Fibroblast of the conjunctiva (primary cell): ENCODE measurements around the gene ZMYND10.

ENCODE experiments used
- DNase-seq: peaks from one replicate; pipeline ENCODE4 v3.0.0-alpha.2; 2010; ENCODE audit warnings: low read depth

Gene ZMYND10

DNA sequence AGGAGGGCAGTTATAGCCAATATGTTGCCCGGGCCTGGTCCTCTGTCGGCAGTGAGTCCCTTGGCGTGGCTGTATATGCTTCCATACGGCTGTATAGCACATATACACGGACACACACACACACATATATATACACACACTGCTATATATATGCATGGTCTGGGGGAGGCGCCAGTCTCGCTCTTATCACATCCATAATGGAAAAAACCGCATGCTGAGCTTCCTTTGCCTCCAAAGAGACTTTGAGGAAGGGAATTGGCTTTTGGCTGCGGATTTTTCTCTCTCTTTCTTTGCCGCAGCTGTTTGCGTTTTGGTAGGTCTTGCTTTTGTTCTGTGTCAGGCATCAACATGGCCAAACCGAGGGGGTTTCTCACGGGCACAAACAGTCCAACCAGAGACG lies 25.1 kb upstream of the ZMYND10 start:
- DNase-seq: no peak

DNA sequence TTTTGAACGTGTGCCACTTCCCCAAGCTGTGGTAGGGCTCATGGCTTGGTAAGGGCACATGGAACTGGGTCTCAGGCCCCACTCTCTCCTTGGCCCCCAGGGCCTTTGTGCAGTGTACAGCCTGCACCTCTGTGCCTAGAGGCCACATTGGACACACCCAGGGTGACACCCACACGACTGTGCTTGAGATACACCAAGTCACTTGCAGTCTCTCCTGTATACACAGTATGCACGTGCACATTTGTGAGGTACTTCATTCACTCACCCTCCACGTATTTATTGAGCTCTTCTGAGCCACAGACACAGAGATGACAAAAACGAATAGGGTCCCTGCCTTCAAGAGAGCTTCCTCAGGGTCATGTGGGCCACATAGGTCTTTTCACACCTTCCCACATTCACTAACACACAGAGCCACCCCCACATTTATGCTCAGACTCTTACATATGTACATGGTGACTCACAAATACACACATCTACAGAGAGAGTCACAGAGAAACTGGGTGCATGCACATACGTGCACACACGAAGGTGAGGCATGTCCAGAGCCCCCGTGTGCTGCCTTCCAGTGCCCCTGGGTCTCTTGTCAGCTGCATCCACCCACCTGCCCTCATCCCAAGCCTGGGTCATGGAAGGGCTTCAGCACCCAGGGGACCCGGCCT lies 23.6 kb upstream of the ZMYND10 start:
- DNase-seq: no peak

DNA sequence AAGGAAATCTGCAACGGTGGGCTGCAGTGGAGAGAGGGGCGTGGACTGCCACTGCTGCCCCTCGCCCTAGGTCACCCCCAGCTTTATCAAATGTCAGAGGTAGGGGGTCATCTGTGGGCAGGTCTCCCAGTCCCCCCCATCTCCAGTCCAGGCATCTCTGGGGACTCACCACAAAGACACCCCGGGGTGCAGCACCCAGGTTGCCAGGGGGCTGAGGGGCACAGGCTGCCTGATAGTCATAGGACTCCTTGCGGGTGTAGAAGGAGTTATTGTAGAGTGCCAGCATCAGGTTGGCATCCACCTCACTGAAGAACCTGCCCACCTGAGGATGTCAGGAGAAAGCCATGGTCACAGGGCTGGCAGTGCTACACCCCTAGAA lies 20.3 kb upstream of the ZMYND10 start:
- no peak for DNase-seq

DNA sequence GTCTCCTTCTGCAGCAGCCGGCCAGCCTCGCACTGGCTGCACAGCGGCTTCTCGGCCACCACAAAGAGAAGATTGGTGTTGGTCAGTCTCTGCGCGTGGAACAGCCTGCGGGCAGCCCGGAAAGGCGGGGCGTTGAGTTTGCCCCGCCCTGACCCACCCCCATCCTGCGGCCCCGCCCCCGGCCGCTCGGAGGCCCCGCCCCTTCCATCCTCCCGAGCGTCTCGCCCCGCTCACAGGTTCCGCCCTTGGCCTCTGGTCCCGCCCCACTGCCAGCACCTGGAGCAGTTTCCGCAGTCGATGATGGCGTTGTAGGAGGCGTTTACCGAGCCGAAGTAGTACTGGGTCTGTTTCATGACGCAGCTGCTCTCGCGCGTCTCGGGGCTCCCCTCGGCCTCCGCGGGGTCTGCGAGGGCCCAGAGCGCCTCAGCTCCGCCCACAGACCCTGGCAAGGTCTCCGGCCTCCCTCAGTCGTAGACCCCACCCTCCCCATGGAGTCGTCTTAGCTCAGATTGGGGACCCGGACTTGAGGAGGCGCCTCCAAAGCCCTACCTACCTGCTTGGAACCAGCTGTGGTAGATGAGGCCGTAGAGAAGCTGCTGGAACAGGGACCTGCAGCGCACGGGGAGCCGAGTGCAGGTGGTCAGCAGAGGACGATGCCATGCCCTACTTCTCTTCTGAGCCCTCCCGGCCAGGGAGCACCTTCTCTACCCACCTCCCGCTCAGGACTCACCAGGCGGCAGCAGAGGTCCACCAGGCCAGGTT lies 19.7 kb upstream of the ZMYND10 start:
- DNase-seq: peak; percentile 22

DNA sequence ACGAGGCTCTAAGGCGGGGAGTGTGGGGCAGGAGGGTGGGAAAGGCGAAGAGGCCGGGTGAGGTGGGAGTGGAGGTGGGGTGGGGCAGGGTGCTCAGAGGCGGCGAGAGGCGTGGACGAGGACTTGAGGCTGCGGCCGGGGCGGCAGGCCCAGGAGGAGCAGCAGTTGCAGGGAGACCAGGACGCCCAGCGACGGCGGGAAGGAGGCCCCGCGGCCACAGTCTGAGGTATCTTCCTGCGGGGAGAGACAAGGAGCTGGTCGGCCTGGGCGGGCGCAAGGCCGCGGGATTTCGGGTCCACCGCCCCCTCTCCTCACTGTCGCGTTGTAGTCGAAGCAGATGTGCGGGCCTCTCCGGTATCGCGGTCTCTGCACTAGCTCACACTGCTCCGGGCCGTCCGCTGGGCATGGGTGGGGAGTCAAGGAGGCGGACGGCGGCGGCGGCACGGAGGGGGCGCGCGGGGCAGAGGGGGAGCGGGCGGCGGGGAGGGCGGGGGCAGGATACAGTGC lies 19.1 kb upstream of the ZMYND10 start:
- no peak for DNase-seq

DNA sequence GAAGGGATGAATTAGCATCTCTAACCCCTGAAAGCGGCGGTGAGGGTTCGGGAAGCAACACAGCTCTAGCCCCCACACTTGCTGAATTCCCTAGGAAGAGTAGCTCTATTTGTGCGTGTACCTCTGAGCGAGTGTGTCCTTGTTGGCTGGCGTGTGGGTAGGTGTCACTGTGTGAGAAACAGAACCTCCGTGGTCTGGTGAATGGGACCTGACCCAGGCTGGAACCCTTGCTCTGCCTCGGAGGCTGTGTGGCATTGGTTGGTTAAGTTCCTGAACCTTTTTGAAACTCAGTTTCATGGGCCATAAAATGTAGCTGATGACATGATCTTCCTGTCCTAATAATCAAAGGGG lies 14.2 kb upstream of the ZMYND10 start:
- no peak for DNase-seq

DNA sequence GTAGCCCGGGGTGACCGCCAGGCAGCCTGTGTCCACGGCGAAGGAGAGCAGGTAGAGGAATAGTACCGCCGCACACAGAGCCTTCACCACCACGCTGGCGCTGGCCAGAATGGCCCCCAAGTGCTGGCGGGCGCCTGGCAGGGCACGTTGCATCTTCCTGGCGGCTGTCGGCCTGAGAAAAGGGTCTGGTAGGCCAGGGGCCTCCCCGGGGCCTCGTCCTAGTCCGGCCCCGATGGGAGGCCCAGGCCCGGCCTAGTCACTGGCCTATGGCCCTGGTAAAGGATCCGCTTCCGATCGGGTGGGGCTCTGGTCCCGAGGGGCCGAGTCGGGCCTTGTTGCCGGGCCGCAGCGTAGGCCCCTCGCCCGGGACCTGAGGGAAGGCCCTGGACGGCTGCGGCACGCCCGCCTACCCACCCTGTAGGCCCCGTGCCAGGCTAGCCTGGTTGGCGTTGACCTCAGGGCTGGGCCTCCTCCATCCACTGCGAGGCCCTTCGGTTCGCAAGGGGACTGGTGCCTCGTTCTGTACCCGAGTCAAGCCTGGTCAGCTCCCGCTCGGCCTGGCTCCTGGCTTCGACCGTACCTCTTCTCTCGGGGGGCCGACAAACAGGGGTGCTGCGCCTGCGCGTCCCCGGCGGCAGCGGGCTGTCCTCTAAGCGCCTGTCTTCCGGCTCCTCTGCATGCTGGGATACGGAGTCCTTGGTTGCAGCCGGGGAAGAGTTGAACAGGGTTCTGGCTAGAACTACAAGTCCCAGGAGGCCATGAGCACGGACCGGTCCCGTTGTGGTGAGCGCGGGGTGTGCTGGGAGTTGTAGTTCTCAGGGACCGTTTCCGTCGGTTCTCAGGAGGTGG lies 13.6 kb upstream of the ZMYND10 start, which contains the start of gene TMEM115:
TSS of gene TMEM115 (minus strand) at position 611 of the 849 bp plus-strand sequence. CDS start at position 153, 458 bp downstream.
- DNase-seq: peak; percentile 99

DNA sequence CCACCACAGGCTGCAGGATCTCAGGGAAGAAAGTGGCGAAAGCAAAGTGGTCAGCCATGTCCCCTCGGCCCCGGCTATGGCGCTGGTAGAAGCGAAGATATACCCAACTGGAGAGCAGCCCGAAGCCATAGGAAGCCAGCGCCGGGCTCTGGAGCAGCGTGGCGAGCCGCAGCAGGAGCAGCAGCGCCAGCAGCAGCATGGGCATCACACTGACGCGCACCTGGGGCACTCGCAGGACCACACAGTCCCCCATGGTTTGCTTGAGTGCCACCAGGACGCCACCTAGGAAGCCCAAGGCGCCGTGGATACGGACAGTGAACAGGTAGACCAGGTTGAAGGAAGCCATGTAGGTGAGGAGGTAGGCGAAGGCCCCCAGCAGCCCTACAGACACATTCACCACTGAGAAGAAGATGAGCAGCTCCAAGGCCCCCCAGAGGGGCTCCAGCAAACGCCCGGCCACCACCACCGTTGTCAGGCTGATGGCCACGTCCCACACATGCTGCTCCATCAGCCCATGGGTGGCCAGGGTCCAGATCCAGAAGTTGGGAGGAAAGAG lies 12.9 kb upstream of the ZMYND10 start:
- no peak for DNase-seq

DNA sequence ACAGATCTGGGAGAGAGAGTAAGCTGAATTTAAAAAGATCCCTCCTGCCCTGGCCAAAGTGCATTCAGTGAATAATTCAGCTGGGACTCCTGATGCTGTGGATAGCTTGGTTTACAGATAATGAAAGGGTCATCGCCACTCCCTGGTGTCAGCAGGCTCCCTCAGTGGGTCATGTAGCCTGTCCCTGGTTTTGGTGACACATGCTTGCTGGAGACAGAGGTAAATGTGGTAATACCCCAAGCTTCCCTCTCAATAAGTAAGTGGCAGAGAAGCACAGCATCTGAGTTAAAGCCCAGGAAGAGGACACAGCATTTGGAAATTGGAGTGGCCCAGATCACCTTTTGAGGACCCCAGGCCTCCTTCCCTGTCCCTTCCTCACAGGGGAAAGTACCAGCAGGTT lies 11.9 kb upstream of the ZMYND10 start:
- no peak for DNase-seq

DNA sequence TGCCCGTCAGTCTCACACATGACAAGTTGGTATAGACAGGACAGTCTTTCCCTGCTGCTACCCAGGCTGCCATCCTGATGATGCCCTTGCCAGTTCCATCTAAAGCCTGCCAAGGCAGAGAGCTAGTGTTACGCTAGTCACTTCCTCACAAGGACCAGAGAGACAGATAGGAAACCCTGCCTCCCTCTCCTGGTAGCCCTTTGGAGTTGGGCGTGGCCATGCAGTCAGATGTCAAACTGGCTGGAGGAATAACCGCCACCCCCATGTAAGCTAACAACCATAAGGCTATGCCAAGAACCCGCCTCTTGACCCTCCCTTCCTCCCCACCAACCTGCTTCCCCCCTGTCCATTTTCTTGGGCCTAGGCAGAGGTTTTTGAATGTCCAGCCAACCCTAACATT lies 11.0 kb upstream of the ZMYND10 start:
- no peak for DNase-seq

DNA sequence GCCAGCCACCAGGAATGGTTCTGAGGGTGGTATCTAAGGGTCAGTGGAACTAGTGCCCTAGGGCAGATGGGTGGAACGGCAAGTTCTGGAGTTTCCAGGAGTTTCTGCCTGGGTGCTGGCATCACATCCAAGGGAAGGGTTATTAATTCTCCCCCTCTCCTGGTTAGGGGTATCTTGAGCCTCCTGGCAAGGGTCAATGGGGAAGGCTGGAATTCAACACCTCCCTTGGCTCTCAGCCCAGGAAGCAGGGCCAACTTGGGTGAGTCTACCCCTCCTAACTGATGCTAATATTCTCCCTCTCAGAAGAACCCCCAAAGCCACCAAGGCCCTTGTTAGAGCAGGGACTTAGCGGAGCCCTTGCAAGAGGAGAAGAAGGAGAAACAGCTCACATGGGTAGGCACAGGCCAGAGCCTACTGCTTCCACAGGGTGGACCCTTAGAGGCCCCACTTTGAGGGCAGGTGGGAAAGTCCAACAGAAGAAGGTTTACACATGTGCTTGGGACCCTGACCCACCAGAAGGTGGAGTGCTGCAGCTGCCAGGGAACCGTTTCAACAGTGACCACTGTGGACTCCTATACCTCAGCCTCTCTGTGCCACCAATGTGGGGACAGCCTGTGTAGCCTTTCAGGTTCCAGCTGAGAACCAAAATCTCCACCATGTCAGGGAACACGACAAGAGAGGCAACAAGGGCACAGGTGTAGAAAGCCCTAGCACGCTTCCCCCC lies 10.5 kb upstream of the ZMYND10 start:
- DNase-seq: no peak

DNA sequence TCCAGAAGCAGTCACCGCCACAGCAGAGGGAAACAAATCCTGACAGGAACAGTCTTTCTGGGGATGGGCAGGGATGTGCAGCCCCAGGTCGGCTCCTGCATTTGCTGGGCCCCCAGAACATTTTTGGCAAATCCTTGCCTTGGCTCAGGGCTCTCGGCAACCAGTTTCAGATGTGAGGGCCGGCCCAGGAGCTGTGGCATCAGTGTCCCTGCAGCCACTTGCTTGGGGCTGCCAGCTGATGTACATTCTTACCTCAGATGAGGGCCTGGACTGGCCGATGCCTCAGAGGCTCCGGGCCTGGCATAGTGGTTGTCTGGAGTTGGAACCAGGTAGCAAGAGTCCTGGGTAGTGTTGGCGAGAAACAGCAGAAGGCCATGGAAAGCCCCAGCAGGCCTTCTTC lies 9.3 kb upstream of the ZMYND10 start:
- DNase-seq: no peak

DNA sequence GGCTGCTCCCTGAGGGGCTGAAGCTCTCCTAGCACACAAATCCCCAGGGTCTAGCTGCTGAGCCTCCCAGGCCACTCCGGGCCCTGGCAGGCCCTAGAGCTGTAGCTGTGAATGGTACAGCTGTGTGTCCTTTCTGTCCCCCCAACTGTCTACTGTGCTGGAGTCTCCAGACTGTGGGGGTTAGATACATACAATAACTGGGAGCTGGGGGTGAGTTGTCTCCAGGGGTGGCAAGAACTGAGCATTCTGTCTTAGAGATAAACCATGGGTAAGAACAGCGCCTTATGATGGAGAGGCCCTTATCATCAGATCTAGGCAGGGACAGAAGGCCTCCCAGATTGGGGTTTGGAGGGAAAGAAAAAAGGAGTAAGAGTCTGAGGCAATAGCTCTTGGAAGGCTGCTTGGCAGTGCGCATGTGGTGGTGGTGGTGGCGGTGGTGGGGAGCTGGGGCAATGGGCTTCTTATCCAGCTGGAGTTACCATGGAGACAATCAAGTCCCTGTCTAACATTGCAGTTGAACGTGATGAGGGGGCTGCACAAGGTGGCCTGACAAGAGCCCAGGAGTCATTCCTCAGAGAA lies 8.7 kb upstream of the ZMYND10 start:
- no peak for DNase-seq

DNA sequence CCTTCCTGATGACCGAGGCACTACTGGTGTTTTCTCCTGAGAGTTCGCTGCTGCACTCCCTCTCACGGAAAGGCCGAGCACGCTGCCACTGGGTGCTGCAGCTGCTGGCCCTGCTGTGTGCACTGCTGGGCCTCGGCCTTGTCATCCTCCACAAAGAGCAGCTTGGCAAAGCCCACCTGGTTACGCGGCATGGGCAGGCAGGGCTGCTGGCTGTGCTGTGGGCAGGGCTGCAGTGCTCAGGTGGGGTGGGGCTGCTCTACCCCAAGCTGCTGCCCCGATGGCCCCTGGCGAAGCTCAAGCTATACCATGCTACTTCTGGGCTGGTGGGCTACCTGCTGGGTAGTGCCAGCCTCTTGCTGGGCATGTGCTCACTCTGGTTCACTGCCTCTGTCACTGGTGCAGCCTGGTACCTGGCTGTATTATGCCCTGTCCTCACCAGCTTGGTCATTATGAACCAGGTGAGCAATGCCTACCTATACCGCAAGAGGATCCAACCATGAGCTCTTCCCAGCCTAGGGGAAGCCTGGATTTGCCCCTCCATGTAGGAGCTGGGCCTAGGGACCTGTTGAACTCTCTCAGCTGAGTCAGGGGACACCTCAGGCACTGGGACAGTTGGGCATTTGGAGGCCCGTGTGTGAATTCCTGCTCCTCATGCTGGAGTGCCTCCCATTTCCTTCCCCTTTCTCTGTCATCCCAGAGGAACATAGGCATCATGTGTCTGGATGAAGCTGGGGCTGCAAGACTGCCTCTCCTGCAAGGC lies 7.9 kb upstream of the ZMYND10 start:
- no peak for DNase-seq

DNA sequence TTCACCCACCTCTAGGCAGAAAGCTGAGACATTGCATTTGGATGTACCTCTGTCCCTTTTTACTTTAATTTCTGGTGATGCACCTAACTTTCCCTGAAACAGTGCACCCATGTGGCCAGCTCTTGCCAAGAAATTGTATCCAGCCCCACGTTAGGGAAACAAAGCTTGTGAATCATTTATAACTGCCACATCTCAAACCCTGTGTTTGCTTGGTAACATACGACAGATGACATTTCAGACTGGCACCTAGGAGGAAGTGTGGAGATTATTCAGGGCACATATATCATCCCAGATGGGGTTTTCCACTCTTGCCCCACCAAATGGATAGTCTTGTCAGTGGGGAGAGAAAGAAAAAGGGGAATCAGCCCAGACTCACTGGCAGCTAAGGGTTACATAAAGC lies 7.2 kb upstream of the ZMYND10 start:
- no peak for DNase-seq

DNA sequence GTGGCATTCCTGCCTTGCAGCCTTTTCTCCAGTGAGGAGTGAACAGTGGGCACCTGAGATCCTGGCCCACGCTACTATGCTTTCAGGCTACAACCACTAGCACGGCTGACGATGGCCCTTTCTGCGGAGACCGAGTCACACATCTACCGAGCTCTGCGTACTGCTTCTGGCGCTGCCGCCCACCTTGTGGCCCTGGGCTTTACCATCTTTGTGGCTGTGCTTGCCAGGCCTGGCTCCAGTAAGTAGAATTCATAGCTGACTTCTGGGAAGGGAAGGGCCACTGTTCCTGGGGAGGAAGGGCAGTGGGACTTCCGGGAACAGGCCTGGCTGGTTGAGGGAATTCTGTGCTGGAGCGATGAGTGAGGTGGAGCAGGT lies 5.8 kb upstream of the ZMYND10 start:
- no peak for DNase-seq

DNA sequence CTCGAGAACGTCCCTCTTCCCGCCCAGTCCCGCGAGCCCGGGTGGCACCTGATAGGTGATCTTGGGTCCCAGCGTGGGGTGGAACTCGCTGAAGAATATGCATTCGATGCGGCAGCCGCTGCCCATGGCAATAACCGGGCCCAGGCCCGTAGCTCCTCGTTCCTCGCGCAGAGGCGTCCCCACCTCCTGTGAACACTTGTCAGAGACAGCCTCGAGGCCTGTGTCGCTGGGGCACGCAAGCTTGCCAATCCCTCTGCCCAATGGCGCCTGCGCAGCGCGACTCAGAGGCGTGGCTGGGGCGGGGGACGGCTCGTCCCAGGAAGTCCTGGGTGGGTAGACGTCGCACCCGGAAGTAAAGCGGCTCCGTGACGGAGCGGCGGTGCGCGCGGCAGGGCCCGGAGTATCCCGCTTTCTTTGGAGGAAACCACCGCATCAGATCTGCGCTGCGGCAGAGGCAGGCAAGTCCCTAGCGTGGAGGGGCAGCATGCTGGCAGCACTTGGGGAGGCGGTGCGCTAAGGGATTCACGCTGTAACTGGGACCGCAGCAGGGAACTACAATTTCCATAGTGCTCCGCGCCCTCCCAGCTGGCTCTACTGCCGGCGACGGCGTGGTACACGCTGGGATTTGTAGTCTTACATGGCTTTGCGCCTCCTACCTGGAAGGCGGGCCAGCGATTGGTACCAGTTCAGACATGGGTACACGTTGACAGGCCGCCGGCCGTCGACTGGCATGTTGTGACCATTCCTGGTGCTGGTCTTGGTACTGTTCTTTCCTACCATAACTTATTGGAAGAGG lies 5.2 kb upstream of the ZMYND10 start, which contains the start of the genes CYB561D2 and NPRL2:
TSS of gene CYB561D2 (plus strand) at position 336 of the 796 bp plus-strand sequence. CDS start 572 bp downstream, outside the sequence.
TSS of gene NPRL2 (minus strand) at position 249 of the 796 bp plus-strand sequence. CDS start at position 126, 123 bp downstream.
- DNase-seq: peak; percentile 77

DNA sequence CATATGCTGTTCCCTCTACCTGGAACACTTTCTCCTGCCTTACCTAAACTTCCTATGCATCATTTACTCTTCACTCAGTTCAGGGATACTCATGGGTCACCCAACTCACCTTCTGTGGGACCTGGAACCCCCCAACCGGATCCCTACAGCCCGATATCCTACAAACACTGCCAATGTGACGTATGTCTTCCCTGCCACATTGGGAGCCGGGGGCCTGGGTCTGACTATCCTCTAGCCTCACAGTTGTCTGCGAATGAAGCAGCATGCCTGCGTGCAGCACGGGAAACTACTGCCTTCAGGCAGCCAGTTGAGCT lies 4.6 kb upstream of the ZMYND10 start:
- no peak for DNase-seq

DNA sequence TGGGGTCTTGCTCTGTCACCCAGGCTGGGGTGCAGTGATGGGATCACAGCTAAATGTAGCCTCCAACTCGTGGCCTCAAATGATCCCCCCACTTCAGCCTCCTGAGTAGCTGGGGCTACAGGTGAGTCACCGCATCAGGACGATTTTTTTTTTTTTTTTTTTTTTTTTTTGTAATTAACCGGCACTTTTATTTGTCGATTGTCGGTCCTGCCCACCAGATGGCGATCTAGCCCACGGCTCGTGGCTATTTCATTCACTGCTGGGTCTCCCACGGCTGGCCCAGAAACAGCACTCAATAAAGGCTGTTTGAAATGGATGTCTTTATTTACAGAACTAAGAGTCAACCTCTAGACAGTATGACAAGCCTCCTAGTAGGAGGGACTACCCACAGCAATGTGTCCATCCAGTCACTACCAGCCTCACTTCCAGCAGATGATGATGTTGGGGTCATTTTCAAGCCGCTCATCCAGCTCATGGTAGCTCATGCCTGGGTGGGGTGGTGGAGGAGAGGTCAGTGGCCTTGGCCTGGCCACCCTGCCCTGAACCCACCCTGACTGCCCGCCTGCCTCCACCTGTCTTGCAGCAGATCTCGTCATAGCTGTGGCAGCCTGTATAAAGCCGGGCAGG lies 1.8 kb upstream of the ZMYND10 start:
- DNase-seq: no peak
